HepG2 (cell line): ENCODE measurements around the gene OSBPL9. TPM values are rescaled to one million over a fixed set of nuclear protein-coding genes. Genes with fewer than 3 reads are reported as not detected.

Source experiments
- ATAC-seq: fragments of 200-7000 bp; cut with Tn5 transposase; 3 replicates; pipeline ENCODE4 v1.9.1; 2020; ENCODE audit warnings: mild to moderate bottlenecking, moderate library complexity
- BruUV-seq: library from RNA; stranded (reverse); fragments of 400-500 nt; replicated peaks from 2 replicates; lab custom pipeline; 2021; lab: Mats Ljungman, UMichigan
- CTCF ChIA-PET: fragments of 300-600 bp; formaldehyde crosslinking; extraction: SDS; loops from one replicate; lab custom pipeline; 2021; ENCODE audit warnings: low total read pairs, inconsistent platforms, low intra/inter-chr PET ratio; lab: Yijun Ruan, JAX
- POLR2A ChIA-PET: fragments of 350-600 bp; sonication (Branson Sonifier 250); formaldehyde crosslinking; loops from one replicate; lab custom pipeline; 2020; ENCODE audit warnings: antibody characterized with exemption, inconsistent platforms; lab: Yijun Ruan, JAX
- DNase-seq: peaks from one replicate; pipeline ENCODE4 v3.0.0-alpha.2; 2015; ENCODE audit warnings: low spot score
- FAIRE-seq: peaks from 3 replicates; lab custom pipeline; 2011; peaks lifted over from hg19 to GRCh38; lab: Jason Lieb, UNC
- H2AFZ ChIP-seq: one replicate; pipeline ENCODE4 v1.6.1; 2011; ENCODE audit warnings: low read length, inconsistent platforms
- H3K27ac ChIP-seq: fragments of 300-600 bp; 3 replicates; pipeline ENCODE4 v1.8.0; 2011; ENCODE audit warnings: mixed run types, mild to moderate bottlenecking, mixed read lengths, low read length, inconsistent platforms; ENCODE audit not compliant: insufficient read depth; ENCODE audit errors: extremely low read length
- H3K27me3 ChIP-seq, 2 experiments: fragments of 200-600 bp in 1 of 2; 2 replicates in 1 of 2; 3 replicates in 1 of 2; pipeline versions ENCODE4 v1.6.0 to v1.8.0; 2011; ENCODE audit warnings: low read length in 2 of 2, mild to moderate bottlenecking in 2 of 2, moderate library complexity in 2 of 2, inconsistent platforms in 1 of 2; ENCODE audit not compliant: insufficient read depth in 2 of 2, control insufficient read depth in 1 of 2
- H3K36me3 ChIP-seq, 2 experiments: fragments of 200-600 bp in 1 of 2; replicated peaks in 1 of 2; 2 replicates in 1 of 2; 3 replicates in 1 of 2; pipeline versions ENCODE4 v1.5.1 to v1.8.0; 2011; ENCODE audit warnings: low read length in 2 of 2, inconsistent platforms in 1 of 2; ENCODE audit not compliant: insufficient read depth in 2 of 2, control insufficient read depth in 1 of 2
- H3K4me1 ChIP-seq: 2 replicates; pipeline ENCODE4 v1.5.1; 2012; ENCODE audit warnings: low read length, inconsistent platforms; ENCODE audit not compliant: insufficient read depth
- H3K4me2 ChIP-seq: 2 replicates; pipeline ENCODE4 v1.6.0; 2011; ENCODE audit warnings: low read depth, low read length, inconsistent platforms
- H3K4me3 ChIP-seq, 3 experiments: fragments of 200-600 bp in 1 of 3; sonication (generic), shearing (Covaris generic) in 1 of 3; replicated peaks in 1 of 3; 2 replicates each; pipeline ENCODE4 v1.5.1; 2011 to 2016; ENCODE audit warnings: low read length in 3 of 3, inconsistent platforms in 2 of 3, low read depth in 2 of 3, mild to moderate bottlenecking in 2 of 3, control low read depth in 1 of 3, mixed read lengths in 1 of 3; ENCODE audit not compliant: insufficient read depth in 1 of 3
- H3K79me2 ChIP-seq: one replicate; pipeline ENCODE4 v1.6.1; 2011; ENCODE audit warnings: low read length, inconsistent platforms; ENCODE audit not compliant: insufficient read depth
- H3K9ac ChIP-seq: 2 replicates; pipeline ENCODE4 v1.6.0; 2011; ENCODE audit warnings: mild to moderate bottlenecking, low read depth, low read length, inconsistent platforms; ENCODE audit not compliant: insufficient read depth
- H3K9me3 ChIP-seq: 2 replicates; pipeline ENCODE4 v1.5.1; 2012; ENCODE audit warnings: mild to moderate bottlenecking, low read length
- H4K20me1 ChIP-seq: 2 replicates; pipeline ENCODE4 v1.6.0; 2011; ENCODE audit warnings: inconsistent platforms, mild to moderate bottlenecking, low read length, moderate library complexity; ENCODE audit not compliant: insufficient read depth
- ARID3A ChIP-seq: IDR thresholded peaks from 2 replicates; pipeline ENCODE4 v1.6.1; 2012; ENCODE audit warnings: low read depth, low read length, improper control_type of control experiment
- CENPT ChIP-seq: sonication (generic); formaldehyde crosslinking; IDR thresholded peaks from 2 replicates; pipeline ENCODE4 v1.8.0; 2022; ENCODE audit warnings: low read depth, mild to moderate bottlenecking, moderate library complexity, missing genetic modification reagents
- DMTF1 ChIP-seq: sonication (generic); formaldehyde crosslinking; IDR thresholded peaks from 2 replicates; pipeline ENCODE4 v1.4.0; 2020; ENCODE audit warnings: mild to moderate bottlenecking, missing genetic modification reagents
- GATAD2A ChIP-seq: IDR thresholded peaks from 2 replicates; pipeline ENCODE4 v1.6.1; 2016
- IRF1 ChIP-seq: sonication (generic); formaldehyde crosslinking; IDR thresholded peaks from 2 replicates; pipeline ENCODE4 v1.4.0; 2020; ENCODE audit warnings: low read depth, mild to moderate bottlenecking, missing genetic modification reagents
- MYNN ChIP-seq: sonication (generic); formaldehyde crosslinking; IDR thresholded peaks from 2 replicates; pipeline ENCODE4 v1.4.0; 2020; ENCODE audit warnings: mild to moderate bottlenecking, low read depth, missing genetic modification reagents
- ZNF513 ChIP-seq: sonication (generic); formaldehyde crosslinking; conservative IDR thresholded peaks from 2 replicates; pipeline ENCODE4 v1.5.0; 2020; ENCODE audit warnings: missing genetic modification reagents
- ZNF83 ChIP-seq: sonication (generic); formaldehyde crosslinking; IDR thresholded peaks from 2 replicates; pipeline ENCODE4 v1.4.0; 2020; ENCODE audit warnings: missing genetic modification reagents, mild to moderate bottlenecking, borderline replicate concordance
- WGBS: methylation state at CpG from one replicate; pipeline ENCODE4 v1.1.6; 2017; ENCODE audit warnings: low lambda C conversion rate; 5-methylcytosine and 5-hydroxymethylcytosine counted together
- in situ Hi-C: cut with HindIII; loops from 2 replicates; pipeline ENCODE4 v1.10.0; 2017; ENCODE audit warnings: low pct_unique_long_range_greater_than_20kb; ENCODE audit not compliant: extremely low pct_ligation_motif_present
- intact Hi-C: fragments of 100-400 bp; cut with micrococcal nuclease; formaldehyde crosslinking; loops from one replicate; pipeline ENCODE4 v1.10.0; 2022; ENCODE audit not compliant: unreplicated experiment
- polyA plus RNA-seq, 8 experiments: library from polyadenylated mRNA; depleted of rRNA in 3 of 8; stranded (reverse) in 7 of 8; unstranded in 1 of 8; fragments of >200 nt; fragmentation: Illumina TruSeq in 4 of 8; extraction: Trizol in 4 of 8; gene quantifications; 2 replicates each; pipeline versions ENCODE4 v1.2.1 to v1.2.3, GENCODE V29; 2011 to 2016; ENCODE audit warnings: low read depth in 4 of 8, missing spikeins in 1 of 8, mixed read lengths in 1 of 8; ENCODE audit not compliant: insufficient read depth in 1 of 8
- total RNA-seq, 5 experiments: library from RNA; depleted of rRNA; stranded (reverse); fragments of >200 nt; fragmentation: Illumina TruSeq; extraction: Trizol; gene quantifications; 2 replicates each; pipeline ENCODE4 v1.2.3, GENCODE V29; 2016; ENCODE audit warnings: low read depth in 1 of 5

Gene OSBPL9
- total and polyA plus RNA-seq, 2 of the 13 experiments (the other 11 are each of a cell fraction or from before 2014, with no cell fraction given): 83.6 to 142 TPM

GRCh38 chr1:51600965-51601364, 15.9 kb upstream of the OSBPL9 start:
- Histone ChIP-seq H3K9ac (no peak overlapping the region), H3K27me3 (peaks cover under 1 to 1% of the 10 kb centered on the region in 2 experiments; a peak in 3 of 5 replicates), H2AFZ (no peak overlapping the region), H3K4me2 (no peak overlapping the region), H3K9me3 (no peaks in the 10 kb centered on the region), H4K20me1 (no peaks in the 10 kb centered on the region), H3K4me3 (no peak overlapping the region), H3K27ac (no peak overlapping the region), H3K4me1 (peaks cover 16% of the 10 kb centered on the region), H3K36me3 (no peaks in the 10 kb centered on the region), H3K79me2 (no peaks in the 10 kb centered on the region)
- ChIA-PET POLR2A (no interaction called here), CTCF (no interaction called here)
- 6% methylated on average over 1 of the region's 1 CpG for WGBS
- no TSS peak for BruUV-seq
- FAIRE-seq (no peak), DNase-seq (no peak), ATAC-seq (no peak)
- in situ Hi-C loops: no loop called here
- no peak for TF ChIP-seq CENPT (CRISPR knock-in tag)
- intact Hi-C loops: no loop called here

GRCh38 chr1:51605961-51606723, 10.8 kb upstream of the OSBPL9 start:
- Histone ChIP-seq H3K4me1 (peaks cover 31% of the 10 kb centered on the region), H3K27ac (no peak overlapping the region), H3K27me3 (peaks cover 1 to 3% of the 10 kb centered on the region in 2 experiments; a peak in 3 of 5 replicates), H3K9ac (no peak overlapping the region), H2AFZ (no peak overlapping the region), H3K36me3 (no peaks in the 10 kb centered on the region), H3K4me2 (peak overlapping the region; percentile 58), H3K4me3 (peak overlapping the region in 1 of 3 experiments; percentile 15; a peak in 1 of 6 replicates), H4K20me1 (no peaks in the 10 kb centered on the region), H3K9me3 (no peaks in the 10 kb centered on the region), H3K79me2 (no peaks in the 10 kb centered on the region)
- ChIA-PET POLR2A (interaction anchor here (0.7 kb wide), 1 partner anchor 11 kb away, joined by 3 read pairs; no protein-coding TSS in a partner anchor), CTCF (no interaction called here)
- FAIRE-seq: no peak
- intact Hi-C loops: no loop called here
- in situ Hi-C loops: no loop called here
- no TSS peak for BruUV-seq
- WGBS: 65% methylated on average over 3 of the region's 5 CpGs
- no peak for DNase-seq
- peak; percentile 60 for ATAC-seq
- no peak for TF ChIP-seq ZNF83
- TF ChIP-seq DMTF1: no peak
- TF ChIP-seq GATAD2A (CRISPR knock-in tag): no peak
- TF ChIP-seq IRF1: no peak
- no peak for TF ChIP-seq MYNN (CRISPR knock-in tag)
- no peak for TF ChIP-seq ZNF513 (CRISPR knock-in tag)
- no peak for TF ChIP-seq ARID3A
